IMR-90 (cell line): Measurements from ENCODE around the gene ROPN1B. TPM values are rescaled to one million over a fixed set of nuclear protein-coding genes. Genes with fewer than 3 reads are reported as not detected.
"Not testable (repeated sequence)": the region's sequence is repeated elsewhere in the genome, so short reads cannot be mapped to it uniquely, and the experiment has no call there.

ENCODE experiments used
- ATAC-seq: fragments of 200-7000 bp; cut with Tn5 transposase; 2 replicates; pipeline ENCODE4 v1.9.1; 2020; ENCODE audit warnings: low read depth, mild to moderate bottlenecking, moderate library complexity
- BruUV-seq: library from RNA; stranded (reverse); fragments of 400-500 nt; replicated peaks from 2 replicates; lab custom pipeline; 2021; lab: Mats Ljungman, UMichigan
- CTCF ChIA-PET: fragments of 300-600 bp; formaldehyde crosslinking; extraction: SDS; loops from one replicate; lab custom pipeline; 2021; ENCODE audit warnings: antibody characterized with exemption; lab: Yijun Ruan, JAX
- POLR2A ChIA-PET: fragments of 300-600 bp; sonication (Branson Sonifier 250); formaldehyde crosslinking; loops from one replicate; lab custom pipeline; 2022; ENCODE audit warnings: antibody characterized with exemption; ENCODE audit not compliant: unreplicated experiment; lab: Charles Lee
- DNase-seq: peaks from one replicate; pipeline ENCODE4 v3.0.0; 2013
- H2AFZ ChIP-seq: replicated peaks from 2 replicates; pipeline ENCODE3; 2013; ENCODE audit warnings: low read length, mild to moderate bottlenecking; ENCODE audit not compliant: poor library complexity
- H2AK5ac ChIP-seq: 2 replicates; pipeline ENCODE4 v1.6.1; 2013; ENCODE audit warnings: low read depth, low read length, inconsistent platforms
- H2AK9ac ChIP-seq: replicated peaks from 2 replicates; pipeline ENCODE3; 2013; ENCODE audit warnings: mild to moderate bottlenecking, low read depth, low read length, moderate library complexity; ENCODE audit not compliant: poor library complexity
- H2BK120ac ChIP-seq: 2 replicates; pipeline ENCODE4 v1.6.1; 2013; ENCODE audit warnings: low read depth, low read length, inconsistent platforms
- H2BK15ac ChIP-seq: 3 replicates; pipeline ENCODE4 v1.6.1; 2013; ENCODE audit warnings: low read depth, low read length, inconsistent platforms
- H2BK20ac ChIP-seq: 2 replicates; pipeline ENCODE4 v1.6.1; 2013; ENCODE audit warnings: low read depth, mild to moderate bottlenecking, inconsistent platforms, low read length, moderate library complexity
- H2BK5ac ChIP-seq: 2 replicates; pipeline ENCODE4 v1.6.1; 2013; ENCODE audit warnings: mild to moderate bottlenecking, low read depth, low read length, inconsistent platforms; ENCODE audit not compliant: poor library complexity, severe bottlenecking
- H3K14ac ChIP-seq: replicated peaks from 2 replicates; pipeline ENCODE4 v1.6.1; 2013; ENCODE audit warnings: low read depth, low read length, inconsistent platforms
- H3K18ac ChIP-seq: 2 replicates; pipeline ENCODE4 v1.6.1; 2013; ENCODE audit warnings: low read depth, low read length, control low read depth
- H3K23ac ChIP-seq: 2 replicates; pipeline ENCODE4 v1.6.1; 2013; ENCODE audit warnings: low read depth, low read length, inconsistent platforms
- H3K27ac ChIP-seq: 2 replicates; pipeline ENCODE4 v1.5.1; 2013; ENCODE audit warnings: mild to moderate bottlenecking, control low read depth, low read length; ENCODE audit not compliant: insufficient read depth
- H3K27me3 ChIP-seq: 2 replicates; pipeline ENCODE4 v1.6.1; 2013; ENCODE audit warnings: low read length; ENCODE audit not compliant: control insufficient read depth, insufficient read depth
- H3K36me3 ChIP-seq: 2 replicates; pipeline ENCODE4 v1.6.1; 2013; ENCODE audit warnings: low read length, mixed read lengths; ENCODE audit not compliant: control insufficient read depth, insufficient read depth
- H3K4ac ChIP-seq: 2 replicates; pipeline ENCODE4 v1.6.1; 2013; ENCODE audit warnings: low read depth, low read length, inconsistent platforms
- H3K4me1 ChIP-seq: 2 replicates; pipeline ENCODE4 v1.6.1; 2013; ENCODE audit warnings: low read length, mixed read lengths; ENCODE audit not compliant: control insufficient read depth, insufficient read depth
- H3K4me2 ChIP-seq: 2 replicates; pipeline ENCODE4 v1.6.1; 2013; ENCODE audit warnings: low read depth, mild to moderate bottlenecking, control low read depth, low read length, moderate library complexity
- H3K4me3 ChIP-seq: 2 replicates; pipeline ENCODE4 v1.5.1; 2013; ENCODE audit warnings: low read depth, mild to moderate bottlenecking, control low read depth, low read length, moderate library complexity; ENCODE audit not compliant: insufficient read depth
- H3K56ac ChIP-seq: 2 replicates; pipeline ENCODE4 v1.6.1; 2013; ENCODE audit warnings: low read length, inconsistent platforms; ENCODE audit not compliant: insufficient read depth; ENCODE audit errors: extremely low read depth
- H3K79me1 ChIP-seq, 2 experiments: 2 replicates each; pipeline ENCODE4 v1.6.1; 2013; ENCODE audit warnings: low read length in 2 of 2, inconsistent platforms in 1 of 2, low read depth in 1 of 2
- H3K9ac ChIP-seq: 2 replicates; pipeline ENCODE4 v1.6.1; 2013; ENCODE audit warnings: low read depth, low read length, control low read depth
- H3K9me1 ChIP-seq: 2 replicates; pipeline ENCODE4 v1.6.1; 2013; ENCODE audit warnings: low read length, inconsistent platforms; ENCODE audit not compliant: insufficient read depth
- H3K9me3 ChIP-seq: 2 replicates; pipeline ENCODE4 v1.6.1; 2013; ENCODE audit warnings: low read length; ENCODE audit not compliant: control insufficient read depth, insufficient read depth
- H4K20me1 ChIP-seq: 2 replicates; pipeline ENCODE4 v1.6.1; 2013; ENCODE audit warnings: low read length, inconsistent platforms; ENCODE audit not compliant: insufficient read depth
- H4K5ac ChIP-seq: 2 replicates; pipeline ENCODE4 v1.6.1; 2013; ENCODE audit warnings: mild to moderate bottlenecking, low read depth, low read length, control low read depth
- H4K8ac ChIP-seq, 2 experiments: 2 replicates each; pipeline ENCODE4 v1.6.1; 2013; ENCODE audit warnings: low read depth in 2 of 2, low read length in 2 of 2, control low read depth in 1 of 2, inconsistent platforms in 1 of 2
- H4K91ac ChIP-seq: 2 replicates; pipeline ENCODE4 v1.6.1; 2013; ENCODE audit warnings: low read depth, low read length, inconsistent platforms; ENCODE audit not compliant: insufficient read depth
- BHLHE40 ChIP-seq: fragments of 150-350 bp; IDR thresholded peaks from 2 replicates; pipeline ENCODE4 v1.6.1; 2016; ENCODE audit warnings: mild to moderate bottlenecking, low read depth, low read length
- WGBS, 2 experiments: methylation state at CpG; one replicate each; pipeline versions ENCODE4 v1.1.5 to v1.1.7; 2013; ENCODE audit warnings: missing lambda C conversion rate in 2 of 2; ENCODE audit not compliant: insufficient read length in 1 of 2; ENCODE audit errors: extremely low coverage in 2 of 2; 5-methylcytosine and 5-hydroxymethylcytosine counted together
- dilution Hi-C: fragments of 300-500 bp; cut with HindIII; formaldehyde crosslinking; loops from one replicate; pipeline ENCODE4 v1.14.3; 2018; ENCODE audit warnings: low sequenced_read_pairs; ENCODE audit not compliant: unreplicated experiment
- in situ Hi-C: fragments of 300-500 bp; cut with MboI; formaldehyde crosslinking; loops from 3 replicates; pipeline ENCODE4 v1.14.3; 2019; ENCODE audit warnings: low sequenced_read_pairs, inconsistent platforms, mixed read lengths
- intact Hi-C: fragments of 100-400 bp; cut with micrococcal nuclease; formaldehyde crosslinking; loops from 2 replicates; pipeline ENCODE4 v1.10.0; 2022
- polyA plus RNA-seq, 3 experiments: library from polyadenylated mRNA; depleted of rRNA; stranded (reverse); fragments of >200 nt; gene quantifications; 2 replicates each; pipeline ENCODE4 v1.2.3, GENCODE V29; 2012; ENCODE audit warnings: low replicate concordance in 1 of 3
- total RNA-seq: library from RNA; depleted of rRNA; stranded (reverse); fragments of >200 nt; gene quantifications from 2 replicates; pipeline ENCODE4 v1.2.3, GENCODE V29; 2012
- TF ChIP-seq, protein P1 (sequence below): fragments of 150-350 bp; IDR thresholded peaks from 2 replicates; pipeline ENCODE4 v1.6.1; 2017; ENCODE audit warnings: mild to moderate bottlenecking, antibody characterized with exemption, low read length, low read depth

ROPN1B gene
- total and polyA plus RNA-seq, 2 of the 4 experiments (the other 2 are of a cell fraction) = not detected

GRCh38 chr3:125948901-125949300, 20.1 kb upstream of the ROPN1B start:
- dilution Hi-C loops, H4K91ac ChIP-seq, CTCF ChIA-PET, intact Hi-C loops, H3K4ac ChIP-seq, H3K27ac ChIP-seq, H2AFZ ChIP-seq, H2AK5ac ChIP-seq, BruUV-seq, POLR2A ChIA-PET, H2BK5ac ChIP-seq, H3K4me1 ChIP-seq, H3K4me3 ChIP-seq, H3K9ac ChIP-seq, H2AK9ac ChIP-seq, H2BK120ac ChIP-seq, H2BK20ac ChIP-seq, H4K5ac ChIP-seq, H3K14ac ChIP-seq, H3K36me3 ChIP-seq, in situ Hi-C loops, H3K18ac ChIP-seq, H3K79me1 ChIP-seq, H3K27me3 ChIP-seq, H4K20me1 ChIP-seq, H3K9me3 ChIP-seq, H2BK15ac ChIP-seq, H3K4me2 ChIP-seq, H4K8ac ChIP-seq, H3K23ac ChIP-seq, ATAC-seq, H3K9me1 ChIP-seq, H3K56ac ChIP-seq: not testable (repeated sequence)
- TF ChIP-seq, protein P1, sequence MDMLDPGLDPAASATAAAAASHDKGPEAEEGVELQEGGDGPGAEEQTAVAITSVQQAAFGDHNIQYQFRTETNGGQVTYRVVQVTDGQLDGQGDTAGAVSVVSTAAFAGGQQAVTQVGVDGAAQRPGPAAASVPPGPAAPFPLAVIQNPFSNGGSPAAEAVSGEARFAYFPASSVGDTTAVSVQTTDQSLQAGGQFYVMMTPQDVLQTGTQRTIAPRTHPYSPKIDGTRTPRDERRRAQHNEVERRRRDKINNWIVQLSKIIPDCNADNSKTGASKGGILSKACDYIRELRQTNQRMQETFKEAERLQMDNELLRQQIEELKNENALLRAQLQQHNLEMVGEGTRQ = peak; percentile 38; the same call in 1 of the 2 replicates
- TF ChIP-seq BHLHE40 = peak; percentile 48
- WGBS, 2 experiments = no CpG with 5 or more reads among the region's 3 CpGs
- peak; percentile 36 for DNase-seq

DNA sequence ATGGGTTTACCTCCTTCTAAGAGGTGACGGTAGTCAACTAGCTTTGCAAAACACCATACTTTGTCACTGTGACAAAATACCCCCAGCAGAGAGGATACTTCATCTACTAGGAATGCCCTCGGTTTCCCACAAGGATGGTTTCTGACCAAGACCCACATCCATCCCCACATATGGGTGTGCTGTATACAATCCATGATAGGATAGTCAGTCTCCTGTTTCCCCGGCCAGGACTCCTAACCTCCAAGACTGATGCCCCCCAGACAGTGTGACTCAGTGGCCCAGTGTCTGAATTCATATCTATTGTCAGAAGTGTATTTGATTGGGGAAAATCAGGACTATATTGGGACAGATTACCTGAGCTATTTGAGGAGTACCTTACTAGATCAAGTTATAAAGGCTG, 17.8 kb upstream of the ROPN1B start:
- dilution Hi-C loops, H2BK15ac ChIP-seq, H4K20me1 ChIP-seq, POLR2A ChIA-PET, H3K4ac ChIP-seq, H2BK5ac ChIP-seq, H3K23ac ChIP-seq, BruUV-seq, intact Hi-C loops, CTCF ChIA-PET, H3K14ac ChIP-seq, H2BK120ac ChIP-seq, H3K9ac ChIP-seq, H3K56ac ChIP-seq, H3K36me3 ChIP-seq, H4K8ac ChIP-seq, H2AK5ac ChIP-seq, H3K27ac ChIP-seq, H3K4me1 ChIP-seq, H2AFZ ChIP-seq, H3K27me3 ChIP-seq, H2AK9ac ChIP-seq, H4K91ac ChIP-seq, H3K18ac ChIP-seq, H2BK20ac ChIP-seq, DNase-seq, H3K9me1 ChIP-seq, ATAC-seq, H3K4me3 ChIP-seq, H3K4me2 ChIP-seq, H3K79me1 ChIP-seq, H3K9me3 ChIP-seq, H4K5ac ChIP-seq: not testable (repeated sequence)
- in situ Hi-C loops = loop anchor here (25.0 kb wide), 1 partner anchor 436 kb away; the partner anchor contains the start of gene CFAP100
- WGBS, 2 experiments = no CpG with 5 or more reads among the region's 3 CpGs
